Keratinocyte (primary cell): ENCODE data around the gene ADM2. TPM values are rescaled to one million over a fixed set of nuclear protein-coding genes. Genes with fewer than 3 reads are reported as not detected.

Source experiments
- DNase-seq: peaks from one replicate; pipeline ENCODE4 v3.0.0-alpha.2; 2011; ENCODE audit warnings: low read depth, missing footprints, low spot score
- FAIRE-seq: peaks from 2 replicates; lab custom pipeline; 2011; peaks lifted over from hg19 to GRCh38; lab: Jason Lieb, UNC
- H2AFZ ChIP-seq: 2 replicates; pipeline ENCODE4 v1.6.0; 2012; ENCODE audit warnings: low read length, control low read depth, inconsistent platforms; ENCODE audit not compliant: control insufficient read depth
- H3K27ac ChIP-seq: 2 replicates; pipeline ENCODE4 v1.5.1; 2011; ENCODE audit warnings: low read length; ENCODE audit not compliant: control insufficient read depth, insufficient read depth
- H3K27me3 ChIP-seq: 3 replicates; pipeline ENCODE4 v1.6.0; 2011; ENCODE audit warnings: low read length; ENCODE audit not compliant: control insufficient read depth, insufficient read depth; ENCODE audit errors: extremely low read depth
- H3K36me3 ChIP-seq, 2 experiments: 2 replicates in 1 of 2; 3 replicates in 1 of 2; pipeline ENCODE4 v1.5.1; 2011; ENCODE audit warnings: low read length in 2 of 2, mild to moderate bottlenecking in 1 of 2; ENCODE audit not compliant: control insufficient read depth in 2 of 2, insufficient read depth in 2 of 2; ENCODE audit errors: extremely low read depth in 1 of 2
- H3K4me1 ChIP-seq: 3 replicates; pipeline ENCODE4 v1.5.1; 2011; ENCODE audit warnings: low read length; ENCODE audit not compliant: control insufficient read depth, insufficient read depth; ENCODE audit errors: extremely low read depth
- H3K4me2 ChIP-seq: 3 replicates; pipeline ENCODE4 v1.6.0; 2011; ENCODE audit warnings: low read depth, low read length; ENCODE audit not compliant: control insufficient read depth, insufficient read depth; ENCODE audit errors: extremely low read depth
- H3K4me3 ChIP-seq, 3 experiments: fragments of 200-600 bp in 1 of 3; sonication (generic) in 1 of 3; 2 replicates in 2 of 3; 3 replicates in 1 of 3; pipeline ENCODE4 v1.5.1; 2011 to 2016; ENCODE audit warnings: low read length in 3 of 3, mild to moderate bottlenecking in 3 of 3, control low read depth in 2 of 3, inconsistent platforms in 1 of 3, low read depth in 1 of 3, mixed read lengths in 1 of 3, mixed run types in 1 of 3, moderate library complexity in 1 of 3; ENCODE audit not compliant: control insufficient read depth in 2 of 3, insufficient read depth in 2 of 3; ENCODE audit errors: extremely low read depth in 1 of 3
- H3K79me2 ChIP-seq: 2 replicates; pipeline ENCODE4 v1.6.0; 2012; ENCODE audit warnings: low read length; ENCODE audit not compliant: control insufficient read depth, insufficient read depth
- H3K9ac ChIP-seq: 3 replicates; pipeline ENCODE4 v1.6.0; 2011; ENCODE audit warnings: low read length; ENCODE audit not compliant: control insufficient read depth, insufficient read depth; ENCODE audit errors: extremely low read depth
- H3K9me1 ChIP-seq: 3 replicates; pipeline ENCODE4 v1.6.0; 2011; ENCODE audit warnings: low read length; ENCODE audit not compliant: control insufficient read depth, insufficient read depth; ENCODE audit errors: extremely low read depth
- H3K9me3 ChIP-seq: 2 replicates; pipeline ENCODE4 v1.5.1; 2012; ENCODE audit warnings: low read depth, low read length; ENCODE audit not compliant: control insufficient read depth
- H4K20me1 ChIP-seq: 3 replicates; pipeline ENCODE4 v1.6.0; 2011; ENCODE audit warnings: low read length; ENCODE audit not compliant: control insufficient read depth, insufficient read depth; ENCODE audit errors: extremely low read depth
- EZH2 ChIP-seq: IDR thresholded peaks from one replicate; pipeline ENCODE4 v1.6.1; 2012; ENCODE audit warnings: inconsistent platforms, mild to moderate bottlenecking, low read length, moderate library complexity
- dilution Hi-C: fragments of 300-500 bp; cut with MboI; formaldehyde crosslinking; loops from one replicate; pipeline ENCODE4 v1.7.0; 2020; ENCODE audit warnings: low sequenced_read_pairs; ENCODE audit not compliant: extremely low pct_ligation_motif_present
- polyA plus RNA-seq, 5 experiments: library from polyadenylated mRNA; depleted of rRNA in 3 of 5; stranded (reverse) in 3 of 5; stranded (forward) in 1 of 5; unstranded in 1 of 5; fragments of >200 nt; gene quantifications; 1 replicate in 1 of 5; 2 replicates in 3 of 5; 3 replicates in 1 of 5; pipeline versions ENCODE4 v1.2.1 to v1.2.3, GENCODE V29; 2011 to 2012; ENCODE audit warnings: missing spikeins in 2 of 5, low read depth in 1 of 5, low replicate concordance in 1 of 5
- TF ChIP-seq, protein P1 (sequence below), 3 experiments: IDR thresholded peaks in 1 of 3; conservative IDR thresholded peaks in 1 of 3; optimal IDR thresholded peaks in 1 of 3; 2 replicates in 2 of 3; 3 replicates in 1 of 3; pipeline versions ENCODE3 to v1.5.1; 2011; ENCODE audit warnings: low read length in 3 of 3, mild to moderate bottlenecking in 3 of 3, moderate library complexity in 2 of 3, control low read depth in 1 of 3, inconsistent platforms in 1 of 3; ENCODE audit not compliant: insufficient read depth in 2 of 3; ENCODE audit errors: extremely low read depth in 1 of 3

ADM2 gene
- polyA plus RNA-seq, 1 donor (not counting 4 experiments of a cell fraction or from before 2014, with no cell fraction given) = 0.21 TPM

DNA sequence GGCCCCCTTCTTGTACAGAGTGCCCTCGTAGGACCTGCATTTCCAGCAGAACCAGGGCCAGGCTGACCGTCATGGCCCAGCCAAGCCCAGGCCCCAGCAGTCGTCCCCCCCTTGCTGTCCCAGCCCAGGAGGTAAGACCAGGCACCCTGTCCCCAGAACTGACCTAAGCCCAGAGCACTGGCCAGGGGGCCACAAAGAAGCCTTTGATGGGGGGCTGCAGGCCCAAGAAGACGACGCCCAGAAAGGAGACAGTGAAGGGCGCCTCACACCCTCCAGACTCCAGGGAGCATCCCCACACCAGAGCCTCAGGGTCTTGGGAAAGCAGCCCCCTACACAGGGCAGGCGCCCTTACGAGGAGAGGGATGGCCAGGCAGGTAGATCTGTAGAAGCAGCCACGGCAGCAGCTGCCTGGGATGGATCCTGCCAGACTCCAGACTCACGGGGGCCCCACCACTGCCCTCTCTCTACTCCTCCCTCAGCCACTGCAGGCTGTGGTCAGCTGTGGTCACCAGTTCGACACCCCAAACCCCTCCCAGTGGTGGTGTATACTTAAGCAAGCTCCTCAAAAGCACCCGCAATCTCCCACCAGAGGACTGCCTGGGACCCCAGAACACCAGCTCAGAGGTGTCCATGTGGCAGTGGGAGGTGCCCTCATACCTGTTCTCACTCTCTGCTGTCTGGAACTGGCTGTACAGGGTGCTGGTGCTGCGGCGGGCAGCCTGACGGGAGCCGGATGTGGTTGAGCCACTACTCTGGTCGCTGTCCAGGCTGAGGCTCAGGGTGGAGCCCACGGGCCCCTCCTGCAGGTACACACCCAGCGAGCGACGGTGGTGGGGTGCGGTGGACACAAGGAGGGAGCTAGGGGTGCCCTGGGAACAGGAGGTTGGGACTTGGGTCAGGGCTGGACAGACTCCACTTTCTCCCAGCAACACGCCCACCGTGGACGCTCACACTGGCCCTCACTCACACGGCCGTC lies 33.5 kb upstream of the ADM2 start:
- Histone ChIP-seq H3K27me3 (no peaks in the 10 kb centered on the region), H3K4me3 (no peak overlapping the region), H2AFZ (no peak overlapping the region), H3K4me1 (no peaks in the 10 kb centered on the region), H3K36me3 (peaks cover 22 to 28% of the 10 kb centered on the region in 2 experiments), H3K27ac (no peak overlapping the region), H3K4me2 (no peak overlapping the region), H3K9me1 (no peaks in the 10 kb centered on the region), H3K9ac (no peak overlapping the region), H3K9me3 (no peaks in the 10 kb centered on the region), H4K20me1 (no peaks in the 10 kb centered on the region), H3K79me2 (no peaks in the 10 kb centered on the region)
- no peak for FAIRE-seq
- DNase-seq = no peak
- no peak for TF ChIP-seq EZH2
- TF ChIP-seq, protein P1, sequence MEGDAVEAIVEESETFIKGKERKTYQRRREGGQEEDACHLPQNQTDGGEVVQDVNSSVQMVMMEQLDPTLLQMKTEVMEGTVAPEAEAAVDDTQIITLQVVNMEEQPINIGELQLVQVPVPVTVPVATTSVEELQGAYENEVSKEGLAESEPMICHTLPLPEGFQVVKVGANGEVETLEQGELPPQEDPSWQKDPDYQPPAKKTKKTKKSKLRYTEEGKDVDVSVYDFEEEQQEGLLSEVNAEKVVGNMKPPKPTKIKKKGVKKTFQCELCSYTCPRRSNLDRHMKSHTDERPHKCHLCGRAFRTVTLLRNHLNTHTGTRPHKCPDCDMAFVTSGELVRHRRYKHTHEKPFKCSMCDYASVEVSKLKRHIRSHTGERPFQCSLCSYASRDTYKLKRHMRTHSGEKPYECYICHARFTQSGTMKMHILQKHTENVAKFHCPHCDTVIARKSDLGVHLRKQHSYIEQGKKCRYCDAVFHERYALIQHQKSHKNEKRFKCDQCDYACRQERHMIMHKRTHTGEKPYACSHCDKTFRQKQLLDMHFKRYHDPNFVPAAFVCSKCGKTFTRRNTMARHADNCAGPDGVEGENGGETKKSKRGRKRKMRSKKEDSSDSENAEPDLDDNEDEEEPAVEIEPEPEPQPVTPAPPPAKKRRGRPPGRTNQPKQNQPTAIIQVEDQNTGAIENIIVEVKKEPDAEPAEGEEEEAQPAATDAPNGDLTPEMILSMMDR (optimal IDR thresholded peaks at IDR 0.05 in 1 of 3, IDR thresholded peaks at IDR 0.05 in 1 of 3, conservative IDR thresholded peaks at IDR 0.05 in 1 of 3; ENCODE audit: extremely low read depth in 1 of 3, insufficient read depth in 2 of 3, low read length in 3 of 3) = no peak
- dilution Hi-C loops = no loop called here

DNA sequence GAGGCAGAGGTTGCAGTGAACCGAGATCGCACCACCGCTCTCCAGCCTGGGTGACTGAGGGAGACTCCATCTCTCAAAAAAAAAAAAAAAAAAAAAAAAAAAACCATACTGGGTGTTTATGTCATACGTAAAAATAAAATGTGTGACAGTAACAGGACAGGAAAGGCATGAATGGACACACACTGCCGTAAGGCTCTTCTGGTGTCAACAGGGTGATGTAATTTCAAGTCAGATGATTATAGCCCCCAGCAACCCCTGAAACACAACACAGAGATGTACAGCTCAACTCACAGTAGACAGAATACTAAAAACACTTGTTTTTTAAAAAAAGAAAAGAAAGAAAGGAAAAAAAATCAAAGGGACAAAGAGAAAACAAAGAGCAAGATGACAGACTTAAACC lies 28.7 kb upstream of the ADM2 start:
- Histone ChIP-seq H2AFZ (no peak overlapping the region), H3K36me3 (peaks cover 38 to 39% of the 10 kb centered on the region in 2 experiments), H3K9me1 (no peaks in the 10 kb centered on the region), H4K20me1 (peaks cover 2% of the 10 kb centered on the region), H3K4me1 (no peaks in the 10 kb centered on the region), H3K4me2 (no peak overlapping the region), H3K9ac (no peak overlapping the region), H3K27ac (no peak overlapping the region), H3K9me3 (no peaks in the 10 kb centered on the region), H3K79me2 (no peaks in the 10 kb centered on the region), H3K27me3 (no peaks in the 10 kb centered on the region), H3K4me3 (no peak overlapping the region)
- FAIRE-seq (no peak), DNase-seq (no peak)
- dilution Hi-C loops = no loop called here
- TF ChIP-seq EZH2 = no peak
- TF ChIP-seq, protein P1 (optimal IDR thresholded peaks at IDR 0.05 in 1 of 3, IDR thresholded peaks at IDR 0.05 in 1 of 3, conservative IDR thresholded peaks at IDR 0.05 in 1 of 3; ENCODE audit: extremely low read depth in 1 of 3, insufficient read depth in 2 of 3, low read length in 3 of 3) = no peak
